Activated T-helper 1 cell treated with Interleukin-2 at 50 U/mL for 16 hours (primary cell): ENCODE measurements around the gene SKOR2.

ENCODE experiments used
- DNase-seq: peaks from one replicate; pipeline ENCODE4 v3.0.0-alpha.2; 2020; ENCODE audit warnings: low read depth

SKOR2 gene

GRCh38 chr18:47251289-47252120 is at the start of gene SKOR2:
TSS of gene SKOR2 (minus strand) at chr18:47251660. CDS start at chr18:47249183, 2,477 bp downstream.
- DNase-seq, result no peak

- no peak for DNase-seq
Observed at GRCh38 chr18:47296462-47296861, 45.0 kb upstream of the SKOR2 start.

- no peak for DNase-seq
Observed at GRCh38 chr18:47294801-47295200, 43.3 kb upstream of the SKOR2 start.

- no peak for DNase-seq
Observed at GRCh38 chr18:47288741-47289140, 37.3 kb upstream of the SKOR2 start.

GRCh38 chr18:47287911-47288585 is 36.6 kb upstream of the SKOR2 start:
- DNase-seq, result no peak

- DNase-seq, result no peak
Observed at GRCh38 chr18:47286776-47287410, 35.4 kb upstream of the SKOR2 start.

- DNase-seq, result no peak
Observed at GRCh38 chr18:47285456-47285855, 34.0 kb upstream of the SKOR2 start.

- no peak for DNase-seq
Observed at GRCh38 chr18:47284721-47285395, 33.4 kb upstream of the SKOR2 start.

- DNase-seq, result no peak
Observed at GRCh38 chr18:47283476-47283875, 32.0 kb upstream of the SKOR2 start.

GRCh38 chr18:47280121-47280520 is 28.7 kb upstream of the SKOR2 start:
- DNase-seq, result no peak

GRCh38 chr18:47274961-47275360 is 23.5 kb upstream of the SKOR2 start:
- no peak for DNase-seq

- DNase-seq, result no peak
Observed at GRCh38 chr18:47265197-47265596, 13.7 kb upstream of the SKOR2 start.

- no peak for DNase-seq
Observed at GRCh38 chr18:47264308-47264700, 12.8 kb upstream of the SKOR2 start.

GRCh38 chr18:47263430-47264307 is 12.2 kb upstream of the SKOR2 start:
- no peak for DNase-seq

GRCh38 chr18:47263150-47263429 is 11.6 kb upstream of the SKOR2 start:
- DNase-seq, result no peak

- no peak for DNase-seq
Observed at GRCh38 chr18:47262301-47263149, 11.1 kb upstream of the SKOR2 start.

GRCh38 chr18:47261902-47262300 is 10.4 kb upstream of the SKOR2 start:
- no peak for DNase-seq

- DNase-seq, result no peak
Observed at GRCh38 chr18:47260924-47261701, 9.7 kb upstream of the SKOR2 start.

GRCh38 chr18:47260120-47260923 is 8.9 kb upstream of the SKOR2 start:
- no peak for DNase-seq
